Amniotic epithelial cell (primary cell): ENCODE measurements around the gene PGAP1.

Source experiments
- DNase-seq: peaks from one replicate; pipeline ENCODE4 v3.0.0-alpha.2; 2010; ENCODE audit warnings: low read depth

PGAP1 gene

GRCh38 chr2:196792865-196793264 lies 133.6 kb downstream of the PGAP1 start:
- no peak for DNase-seq

- peak; percentile 47 for DNase-seq
These were observed 142.9 kb downstream of the PGAP1 start for GRCh38 chr2:196783431-196784094.
